Gastrocnemius medialis (tissue), 4 donors: Measurements from ENCODE around the gene LARP4B.

Source experiments
- CTCF ChIP-seq, 5 experiments: fragments of 450-650 bp in 3 of 5; fragments of 200-600 bp in 2 of 5; sonication (generic) in 2 of 5; IDR thresholded peaks in 4 of 5; conservative IDR thresholded peaks in 1 of 5; 1 replicate in 4 of 5; 2 replicates in 1 of 5; pipeline ENCODE4 v1.5.1; 2016 to 2019; ENCODE audit warnings: antibody characterized with exemption in 5 of 5, mild to moderate bottlenecking in 3 of 5, moderate library complexity in 3 of 5
- POLR2A ChIP-seq, 2 donors: fragments of 450-650 bp; IDR thresholded peaks; one replicate each; pipeline ENCODE4 v1.6.1; 2017; ENCODE audit warnings: antibody characterized with exemption in 2 of 2, mild to moderate bottlenecking in 2 of 2, moderate library complexity in 2 of 2

- no peak for TF ChIP-seq CTCF (IDR thresholded peaks at IDR 0.05 in 4 of 5, conservative IDR thresholded peaks at IDR 0.05 in 1 of 5)
- no peak for TF ChIP-seq POLR2A (IDR thresholded peaks at IDR 0.05)
Measured at GRCh38 chr10:774223-774622, 157.3 kb downstream of the LARP4B start.
